Retinal pigment epithelial cell (primary cell): Measurements from ENCODE around the gene CERS1.

ENCODE experiments used
- DNase-seq: peaks from one replicate; pipeline ENCODE4 v3.0.0-alpha.2; 2010; ENCODE audit warnings: low read depth
- H3K4me3 ChIP-seq: 2 replicates; pipeline ENCODE4 v1.5.1; 2011; ENCODE audit warnings: mild to moderate bottlenecking, low read length, control low read depth, moderate library complexity
- CTCF ChIP-seq: conservative IDR thresholded peaks from 2 replicates; pipeline ENCODE4 v1.5.1; 2011; ENCODE audit warnings: low read depth, low read length, control low read depth, inconsistent platforms

Gene CERS1

DNA sequence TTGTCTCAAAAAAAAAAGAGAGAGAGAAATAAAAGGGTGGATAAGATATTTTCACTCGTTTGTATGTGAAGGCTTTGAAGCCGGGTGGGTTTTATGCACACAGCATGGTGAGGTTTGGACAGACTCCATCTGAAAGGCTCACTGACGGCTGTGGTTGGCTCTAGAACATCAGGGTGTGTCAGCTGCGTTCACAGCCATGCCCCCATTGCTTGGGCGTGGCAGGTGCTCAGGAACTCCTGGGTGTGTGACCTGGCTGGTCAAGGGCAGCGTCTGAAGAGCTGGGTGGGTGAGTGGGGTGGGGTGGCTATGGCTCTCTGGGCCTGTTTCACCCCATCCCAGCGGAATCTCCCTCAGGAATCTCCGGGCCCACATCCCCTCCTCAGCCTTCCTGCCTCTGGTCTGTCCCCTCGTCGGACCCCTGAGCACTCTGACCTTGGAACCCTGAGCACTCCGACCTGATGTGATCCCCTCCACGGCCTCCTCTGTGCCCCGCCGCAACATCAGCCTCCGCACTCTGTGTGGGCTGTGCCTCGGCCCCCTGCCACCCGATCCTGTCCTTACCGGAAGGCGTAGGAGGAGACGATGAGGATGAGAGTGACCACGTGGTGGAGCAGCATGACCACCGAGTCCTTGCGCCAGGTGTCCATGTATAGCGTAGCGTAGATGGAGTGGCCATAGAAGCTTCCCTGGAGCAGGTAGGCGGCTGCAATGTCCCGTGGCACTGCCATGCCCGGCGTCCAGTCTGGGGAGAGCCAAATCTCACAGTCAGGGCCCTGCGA, 12.2 kb downstream of the CERS1 start:
- no peak for DNase-seq
- H3K4me3 ChIP-seq, result no peak overlapping the region
- no peak for TF ChIP-seq CTCF

DNA sequence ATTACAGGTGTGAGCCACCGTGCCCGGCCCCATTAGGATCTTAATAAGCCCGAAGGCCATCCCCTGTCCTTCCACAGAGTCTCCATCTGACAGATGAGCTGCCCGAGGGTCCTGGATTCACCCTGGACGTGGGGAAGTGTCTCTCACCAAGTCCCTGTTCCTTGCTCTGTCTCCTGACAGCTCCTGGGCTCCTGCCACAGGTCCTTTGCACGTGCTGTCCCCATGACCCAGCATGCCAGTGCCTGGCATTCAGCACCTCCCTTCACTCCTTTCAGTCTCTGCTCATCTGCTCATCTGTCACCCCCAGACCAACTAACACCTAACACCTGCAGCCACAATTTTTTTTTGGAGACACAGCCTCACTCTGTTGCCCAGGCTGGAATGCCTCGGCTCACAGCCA, 14.5 kb downstream of the CERS1 start:
- TF ChIP-seq CTCF, result no peak
- DNase-seq, result no peak

GRCh38 chr19:18879579-18880373, 16.2 kb downstream of the CERS1 start:
- TF ChIP-seq CTCF, result no peak
- no peak overlapping the region for H3K4me3 ChIP-seq
- DNase-seq, result no peak

More for the DNA sequence above, 14.5 kb downstream of the CERS1 start:
- no peak overlapping the region for H3K4me3 ChIP-seq

DNA sequence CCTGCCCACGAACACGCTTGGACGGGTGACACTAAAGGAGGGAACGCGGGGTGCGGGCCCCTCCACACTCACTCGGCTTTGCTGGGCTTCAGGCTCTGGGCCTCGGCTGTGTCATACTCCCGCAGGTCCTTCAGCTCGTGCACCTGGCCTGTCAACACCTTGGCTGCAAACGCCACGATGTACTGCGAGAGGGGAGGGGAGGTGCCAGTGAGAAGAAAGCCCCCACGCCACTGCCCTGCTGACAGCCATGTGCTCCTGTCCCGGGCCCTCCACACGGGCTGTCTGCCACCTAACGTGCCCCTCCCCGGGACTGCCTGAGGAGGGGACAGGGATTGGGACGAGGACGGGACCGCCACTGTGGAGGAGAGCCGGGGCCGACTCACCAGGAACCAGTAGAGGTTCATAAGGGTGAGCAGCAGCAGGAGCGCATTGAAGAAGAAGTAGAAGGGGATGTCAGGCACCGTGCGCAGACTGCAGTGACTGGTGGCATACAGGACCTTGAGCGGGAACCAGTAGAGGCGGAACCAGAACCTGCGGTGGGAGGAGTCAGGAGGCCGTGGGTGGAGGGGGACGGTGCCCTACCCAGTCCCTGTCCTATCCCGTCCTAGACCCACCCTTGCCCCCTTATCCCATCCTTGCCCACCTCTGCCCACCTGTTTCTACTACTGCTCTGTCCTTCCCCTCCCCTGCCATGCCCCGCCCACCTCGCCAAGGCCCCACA, 16.9 kb downstream of the CERS1 start:
- no peak for TF ChIP-seq CTCF
- no peak for DNase-seq
- H3K4me3 ChIP-seq, result no peak overlapping the region

- DNase-seq, result no peak
- H3K4me3 ChIP-seq, result no peak overlapping the region
- no peak for TF ChIP-seq CTCF
These were observed 17.7 kb downstream of the CERS1 start for GRCh38 chr19:18878058-18878797.

DNA sequence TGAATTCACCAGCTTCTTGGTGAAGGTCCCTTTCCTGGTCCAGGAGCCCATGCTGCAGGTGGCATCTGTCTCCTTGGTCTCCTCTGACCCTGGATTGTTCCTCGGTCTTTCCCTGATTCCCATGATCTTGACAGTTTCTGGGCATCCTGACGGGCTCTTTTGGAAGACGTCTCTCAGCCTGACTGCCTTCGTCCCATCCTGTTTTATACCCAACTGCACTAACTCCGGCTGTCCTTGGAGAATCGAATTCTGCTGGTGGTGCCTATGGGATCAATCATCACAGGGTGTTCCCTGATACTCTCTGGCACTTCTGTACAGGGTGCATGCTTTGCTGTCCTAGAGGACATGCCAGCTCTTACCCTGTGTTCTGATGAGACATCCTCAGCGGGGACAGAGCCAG, 19.1 kb downstream of the CERS1 start:
- DNase-seq, result no peak
- TF ChIP-seq CTCF, result no peak
- no peak overlapping the region for H3K4me3 ChIP-seq
